8988T (cell line): Measurements from ENCODE around the gene SEZ6.

Source experiments
- DNase-seq: peaks from one replicate; pipeline ENCODE4 v3.0.0; 2011

The SEZ6 gene, protein sequence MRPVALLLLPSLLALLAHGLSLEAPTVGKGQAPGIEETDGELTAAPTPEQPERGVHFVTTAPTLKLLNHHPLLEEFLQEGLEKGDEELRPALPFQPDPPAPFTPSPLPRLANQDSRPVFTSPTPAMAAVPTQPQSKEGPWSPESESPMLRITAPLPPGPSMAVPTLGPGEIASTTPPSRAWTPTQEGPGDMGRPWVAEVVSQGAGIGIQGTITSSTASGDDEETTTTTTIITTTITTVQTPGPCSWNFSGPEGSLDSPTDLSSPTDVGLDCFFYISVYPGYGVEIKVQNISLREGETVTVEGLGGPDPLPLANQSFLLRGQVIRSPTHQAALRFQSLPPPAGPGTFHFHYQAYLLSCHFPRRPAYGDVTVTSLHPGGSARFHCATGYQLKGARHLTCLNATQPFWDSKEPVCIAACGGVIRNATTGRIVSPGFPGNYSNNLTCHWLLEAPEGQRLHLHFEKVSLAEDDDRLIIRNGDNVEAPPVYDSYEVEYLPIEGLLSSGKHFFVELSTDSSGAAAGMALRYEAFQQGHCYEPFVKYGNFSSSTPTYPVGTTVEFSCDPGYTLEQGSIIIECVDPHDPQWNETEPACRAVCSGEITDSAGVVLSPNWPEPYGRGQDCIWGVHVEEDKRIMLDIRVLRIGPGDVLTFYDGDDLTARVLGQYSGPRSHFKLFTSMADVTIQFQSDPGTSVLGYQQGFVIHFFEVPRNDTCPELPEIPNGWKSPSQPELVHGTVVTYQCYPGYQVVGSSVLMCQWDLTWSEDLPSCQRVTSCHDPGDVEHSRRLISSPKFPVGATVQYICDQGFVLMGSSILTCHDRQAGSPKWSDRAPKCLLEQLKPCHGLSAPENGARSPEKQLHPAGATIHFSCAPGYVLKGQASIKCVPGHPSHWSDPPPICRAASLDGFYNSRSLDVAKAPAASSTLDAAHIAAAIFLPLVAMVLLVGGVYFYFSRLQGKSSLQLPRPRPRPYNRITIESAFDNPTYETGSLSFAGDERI

DNA sequence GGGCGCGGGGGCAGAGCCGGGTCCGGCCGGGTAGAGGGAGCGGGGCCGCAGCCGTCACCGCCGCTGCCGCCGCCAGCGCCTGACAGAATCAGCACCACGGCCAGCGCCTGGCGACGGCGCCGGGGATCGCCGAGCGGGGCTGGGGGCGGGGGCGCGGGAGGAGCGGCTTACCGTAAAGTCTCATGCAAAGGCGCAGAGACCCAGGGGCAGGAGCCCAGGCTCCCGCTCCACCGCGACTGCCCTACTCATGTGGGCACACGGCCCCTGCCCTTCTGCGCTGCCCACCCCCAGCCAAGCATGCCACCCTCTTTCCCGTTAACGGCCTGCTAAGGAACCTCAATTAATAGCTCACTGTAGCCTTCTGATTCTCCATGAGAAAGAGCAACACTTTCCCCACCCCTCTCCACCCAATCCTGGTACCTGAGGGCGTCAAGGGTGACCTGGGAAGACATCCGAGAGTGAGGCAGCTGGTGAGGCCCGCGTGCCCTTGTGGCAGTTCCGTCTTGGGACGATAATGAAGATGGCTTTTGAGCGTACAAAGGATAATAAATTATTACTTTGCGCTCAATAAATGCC, at the start of gene SEZ6:
Gene SEZ6 (minus strand): TSS at position 98 of the 576 bp plus-strand sequence. CDS start 164 bp downstream, outside the sequence.
- peak; percentile 97 for DNase-seq

DNA sequence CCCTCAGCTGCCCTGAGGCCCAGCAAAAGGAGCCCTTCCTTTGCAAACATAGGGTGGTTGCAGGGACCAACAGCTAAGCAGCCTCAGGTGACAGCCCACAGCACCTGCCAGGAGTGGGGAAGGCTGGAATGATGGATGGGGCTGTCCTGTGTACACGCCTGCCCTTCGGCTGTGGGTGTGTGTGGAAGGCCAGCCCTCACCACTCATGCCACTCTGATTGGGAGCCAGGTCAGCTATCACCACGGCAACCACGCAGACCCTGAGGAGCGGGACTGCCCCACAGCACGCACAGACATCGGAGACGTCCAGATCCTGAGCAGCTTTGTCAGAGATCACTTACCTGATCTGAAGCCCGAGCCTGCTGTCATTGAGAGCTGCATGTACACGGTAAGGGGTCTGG, 49.0 kb upstream of the SEZ6 start:
- DNase-seq = no peak

DNA sequence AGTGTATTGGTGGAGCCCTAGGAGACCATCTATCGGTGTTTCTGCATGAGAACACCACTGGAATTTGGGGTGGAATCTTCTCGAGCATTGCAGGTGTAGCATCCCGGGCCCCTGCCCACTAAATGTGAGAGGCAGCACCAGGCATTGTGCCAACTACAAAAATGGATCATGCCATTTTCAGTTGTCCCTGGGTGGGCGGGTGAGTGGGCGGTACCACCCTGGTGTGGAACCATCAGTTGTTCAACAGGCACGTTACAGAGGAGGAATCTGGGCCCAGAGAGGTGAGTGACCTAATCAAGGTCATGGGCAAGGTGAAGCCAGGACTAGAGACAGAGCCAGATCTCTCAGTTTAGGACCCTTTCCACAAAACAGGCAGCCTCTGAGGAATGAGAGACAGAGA, 45.9 kb upstream of the SEZ6 start:
- DNase-seq = no peak

DNA sequence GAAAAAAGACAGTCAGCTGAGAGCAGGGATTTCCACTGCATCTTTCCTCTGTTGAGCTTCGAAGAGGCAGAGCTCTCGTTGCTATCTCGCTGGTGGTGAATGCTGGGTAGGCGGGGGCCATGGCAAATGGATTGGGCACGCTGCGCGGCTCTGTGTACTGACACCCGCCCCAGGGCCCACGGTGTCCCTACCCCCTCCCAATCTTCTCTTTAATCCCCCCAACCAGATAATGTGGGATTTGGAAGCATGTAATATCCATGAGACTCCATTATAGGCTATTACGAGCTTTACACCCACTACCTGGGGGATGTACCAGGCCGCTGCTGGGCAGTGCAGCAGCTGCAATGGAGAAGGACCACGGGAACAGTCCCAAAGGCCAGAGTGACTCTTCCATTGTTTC, 45.4 kb upstream of the SEZ6 start:
- no peak for DNase-seq

DNA sequence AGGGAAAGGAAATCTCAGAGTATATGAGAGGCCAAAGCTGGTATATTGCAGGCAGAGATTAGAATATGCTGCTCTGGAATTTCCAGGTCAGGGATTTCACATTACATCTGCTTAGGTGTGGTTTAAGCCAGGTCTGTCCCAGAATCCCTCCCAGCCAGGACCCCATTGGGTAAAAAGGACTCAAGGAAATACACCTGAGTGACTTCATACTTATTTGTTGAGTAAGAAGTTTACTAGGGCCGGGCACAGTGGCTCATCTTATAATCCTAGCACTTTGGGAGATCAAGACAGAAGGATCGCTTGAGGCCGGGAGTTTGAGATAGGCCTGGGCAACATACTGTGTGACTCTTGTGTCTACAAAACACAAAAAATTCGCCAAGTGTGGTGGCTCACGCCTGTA, 44.3 kb upstream of the SEZ6 start:
- DNase-seq = no peak

DNA sequence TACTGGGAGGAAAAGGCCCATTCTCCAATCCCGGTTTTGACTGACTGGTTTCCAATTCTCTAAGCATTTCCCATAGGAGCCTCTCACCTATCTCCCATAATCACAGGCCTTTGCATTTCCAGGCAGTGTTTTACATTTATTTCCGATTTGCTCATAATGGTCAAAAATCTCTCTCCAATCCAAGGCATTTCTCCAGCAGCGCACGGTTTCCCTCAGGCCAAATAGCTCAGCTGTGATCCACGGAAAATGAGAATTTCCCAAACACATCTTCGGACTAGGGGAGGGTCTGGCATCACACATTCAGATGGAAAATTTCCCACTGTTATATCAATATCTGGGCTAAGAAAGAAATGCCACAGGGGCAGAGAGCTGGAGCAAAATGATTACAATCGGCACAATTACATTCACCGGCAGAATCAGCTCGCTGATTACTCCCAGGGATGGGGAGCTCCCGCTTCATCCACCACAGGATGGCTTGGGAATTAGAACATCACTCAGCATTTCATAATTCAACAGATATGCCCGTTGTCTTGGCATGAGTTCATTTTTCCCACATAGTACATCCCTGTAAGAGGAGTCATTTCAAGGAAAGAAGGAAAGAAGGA, 43.8 kb upstream of the SEZ6 start:
- DNase-seq = no peak

DNA sequence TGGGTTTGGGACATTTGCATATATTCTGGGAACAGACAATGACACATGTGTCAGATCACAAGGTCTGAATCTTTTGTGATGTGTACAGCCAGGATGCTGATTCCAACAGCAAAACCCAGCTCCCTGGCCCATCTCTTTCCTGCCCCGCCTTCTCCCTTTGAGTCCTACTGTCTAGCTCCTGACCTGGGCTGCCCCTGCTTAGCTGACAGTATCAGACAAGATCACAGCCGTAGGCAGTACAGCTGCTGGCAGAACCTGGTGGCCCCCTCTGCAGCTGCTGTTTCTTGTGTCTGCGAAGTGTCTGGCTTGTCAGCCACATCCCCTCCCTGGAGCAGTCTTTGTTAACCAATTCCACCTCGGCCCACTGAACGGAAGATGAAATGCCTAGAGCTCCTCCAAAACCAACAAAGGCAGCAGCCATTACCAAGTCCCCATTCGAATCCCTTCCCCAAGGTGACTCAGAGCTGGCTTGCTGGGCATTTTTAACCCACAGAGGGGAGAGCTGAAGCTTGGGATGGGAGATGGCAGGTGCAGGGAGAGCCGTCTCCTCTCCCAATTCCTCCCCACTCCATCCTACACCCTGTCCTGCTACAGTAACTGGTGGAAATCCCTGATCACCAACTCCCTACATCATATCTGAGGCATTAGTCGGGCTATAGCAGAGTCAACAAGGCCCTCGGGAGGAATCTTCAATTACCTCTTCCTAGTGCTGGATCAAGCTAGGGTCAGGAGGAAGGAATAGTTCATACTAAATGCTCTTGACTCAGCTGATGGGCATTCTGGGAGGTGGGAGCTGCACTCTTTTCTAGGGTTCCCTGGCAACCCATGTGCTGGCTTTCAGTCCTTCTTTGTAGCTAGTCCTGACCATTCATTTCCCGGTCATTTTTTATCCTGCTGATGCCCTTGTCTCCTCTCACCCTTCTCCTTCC, 42.9 kb upstream of the SEZ6 start:
- DNase-seq = no peak

DNA sequence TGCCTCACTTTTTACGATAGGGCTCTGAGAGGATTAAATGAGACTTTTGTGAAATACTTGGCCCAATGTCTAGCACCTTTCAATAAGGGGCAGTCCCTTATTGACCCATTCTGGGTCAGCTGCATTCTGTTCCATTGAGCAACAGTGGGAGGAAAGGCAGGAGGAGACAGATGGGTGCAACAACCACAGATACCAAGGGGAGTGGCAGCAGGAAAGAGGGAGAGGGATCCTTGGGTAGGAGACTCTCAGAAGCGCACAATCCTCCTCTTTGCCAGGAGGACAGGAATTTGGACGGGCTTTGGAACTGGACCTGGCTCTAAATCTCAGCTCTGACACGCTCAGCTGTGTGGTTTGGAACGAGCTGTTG, 40.6 kb upstream of the SEZ6 start:
- no peak for DNase-seq

DNA sequence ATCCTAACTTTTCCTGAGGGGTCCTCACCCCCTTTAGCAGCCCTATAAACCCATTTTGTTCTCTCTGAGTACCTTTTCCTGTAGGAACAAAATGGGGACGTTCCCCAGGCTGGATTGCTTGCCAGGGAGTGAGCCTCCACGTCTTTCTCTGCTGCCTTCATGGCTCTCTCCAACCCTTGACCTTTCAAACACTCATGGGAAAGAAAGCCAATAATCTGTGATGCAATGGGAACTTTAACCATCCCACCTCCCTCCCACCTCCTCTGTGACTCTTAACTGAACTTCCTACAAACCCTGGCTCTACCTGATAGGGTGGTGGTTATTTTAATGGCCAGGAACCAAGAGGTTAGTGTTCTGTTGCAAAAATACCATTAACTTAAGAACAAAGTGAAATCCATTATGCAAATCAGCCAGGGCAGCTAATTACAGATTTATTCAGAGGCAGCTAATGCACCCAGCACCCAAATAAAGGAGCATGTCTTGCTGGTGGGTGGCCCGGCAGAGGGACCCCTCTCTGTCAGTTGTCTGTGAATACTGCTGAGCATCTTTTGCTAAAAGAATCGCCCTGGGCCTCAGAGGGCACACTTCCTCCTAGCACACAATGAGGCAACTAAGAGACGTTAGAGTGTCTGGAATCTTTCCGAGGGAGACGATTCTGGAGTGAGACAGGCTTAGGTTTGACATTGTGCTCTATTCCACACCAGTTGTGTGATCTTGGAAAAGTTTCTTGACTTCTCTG, 40.1 kb upstream of the SEZ6 start:
- DNase-seq = no peak

DNA sequence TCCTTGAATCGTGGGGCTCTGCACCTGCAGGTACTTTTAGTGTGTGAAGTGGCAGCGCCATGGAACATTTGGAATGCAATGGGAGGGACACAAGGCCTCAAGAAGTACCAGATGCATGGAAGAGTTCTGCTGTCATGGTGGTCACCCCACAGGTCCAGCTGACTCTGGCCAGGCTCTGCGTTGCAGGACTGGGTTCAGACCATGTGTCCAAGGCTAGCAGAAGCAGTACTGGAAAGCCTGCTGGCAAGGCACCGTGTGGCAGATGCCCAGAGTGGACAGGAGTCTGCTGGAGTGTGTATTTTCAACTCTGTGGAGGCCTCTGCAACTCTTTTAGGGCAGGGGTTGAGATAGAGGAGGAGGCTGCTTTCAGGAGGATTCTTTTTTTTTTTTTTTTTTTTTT, 39.2 kb upstream of the SEZ6 start:
- DNase-seq = no peak

DNA sequence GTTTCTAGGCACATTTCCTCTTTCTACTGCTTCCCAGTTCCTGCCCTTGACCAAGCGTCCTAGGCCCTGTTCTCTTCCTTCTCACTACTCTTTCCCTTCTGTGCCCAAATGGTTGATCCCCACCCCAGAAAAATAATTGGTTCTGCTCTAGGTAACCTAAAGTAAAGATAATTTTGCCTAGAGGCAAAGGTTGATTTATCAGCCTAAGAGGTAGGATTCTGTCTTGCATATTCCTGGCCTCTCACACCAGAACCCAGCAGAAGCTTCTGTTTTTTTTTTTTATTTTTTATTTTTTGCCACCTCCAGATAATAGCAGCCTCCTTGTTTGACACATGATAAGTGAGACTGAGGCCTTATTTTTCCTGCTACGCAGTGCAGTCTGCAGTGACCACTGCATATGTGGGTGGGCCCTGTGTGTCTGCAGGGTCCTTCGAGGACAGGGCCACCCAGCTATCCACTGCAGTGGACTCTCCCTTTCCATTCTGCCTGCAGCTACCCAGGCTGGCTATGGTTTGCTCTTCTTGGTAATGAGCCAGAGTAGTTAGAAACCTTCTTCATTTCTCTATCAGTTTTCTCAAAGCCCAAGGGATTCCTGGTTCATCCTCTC, 37.8 kb upstream of the SEZ6 start:
- DNase-seq = no peak

DNA sequence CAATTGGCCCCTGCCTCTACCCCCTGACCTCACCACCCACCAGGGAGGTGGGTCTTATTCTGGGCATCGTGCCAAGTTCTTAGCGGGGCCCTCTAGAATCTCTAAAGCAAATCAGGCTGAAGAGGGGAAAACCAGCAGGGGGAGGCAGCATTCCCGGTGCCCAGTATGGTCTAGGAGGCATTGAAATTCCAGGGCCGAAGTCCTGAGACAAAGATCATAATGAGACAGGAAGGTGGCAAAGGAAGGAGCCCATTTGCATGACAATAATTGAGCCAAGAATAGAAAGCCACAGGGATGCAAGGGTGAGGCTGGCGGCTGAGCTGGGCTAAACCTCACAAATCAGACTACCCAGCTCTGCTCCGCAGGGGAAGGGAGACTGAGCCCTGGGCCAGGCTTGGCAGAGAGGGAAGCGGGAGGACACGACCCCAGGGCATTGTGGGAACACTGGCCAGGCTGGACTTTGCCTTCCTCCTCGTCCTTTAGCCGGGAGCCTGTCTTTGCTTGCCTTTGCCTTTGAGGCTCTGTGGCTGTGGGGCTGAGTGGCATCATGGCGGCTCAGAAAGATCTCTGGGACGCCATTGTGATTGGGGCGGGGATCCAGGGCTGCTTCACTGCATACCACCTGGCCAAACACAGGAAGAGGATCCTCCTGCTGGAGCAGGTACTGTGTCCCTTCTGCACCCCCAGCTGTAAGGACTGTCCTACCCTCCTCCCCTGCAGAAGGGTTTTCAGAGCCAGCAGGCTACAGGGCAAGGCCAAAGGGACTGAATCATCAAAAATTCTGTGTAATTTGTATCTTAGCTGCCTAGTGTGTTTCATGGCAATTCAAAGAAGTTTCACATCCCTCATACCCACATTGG, 37.1 kb upstream of the SEZ6 start, which contains the start of gene PIPOX:
Gene PIPOX (plus strand): TSS at position 463 of the 860 bp plus-strand sequence. CDS start 85 bp downstream, at position 548.
- DNase-seq = no peak

DNA sequence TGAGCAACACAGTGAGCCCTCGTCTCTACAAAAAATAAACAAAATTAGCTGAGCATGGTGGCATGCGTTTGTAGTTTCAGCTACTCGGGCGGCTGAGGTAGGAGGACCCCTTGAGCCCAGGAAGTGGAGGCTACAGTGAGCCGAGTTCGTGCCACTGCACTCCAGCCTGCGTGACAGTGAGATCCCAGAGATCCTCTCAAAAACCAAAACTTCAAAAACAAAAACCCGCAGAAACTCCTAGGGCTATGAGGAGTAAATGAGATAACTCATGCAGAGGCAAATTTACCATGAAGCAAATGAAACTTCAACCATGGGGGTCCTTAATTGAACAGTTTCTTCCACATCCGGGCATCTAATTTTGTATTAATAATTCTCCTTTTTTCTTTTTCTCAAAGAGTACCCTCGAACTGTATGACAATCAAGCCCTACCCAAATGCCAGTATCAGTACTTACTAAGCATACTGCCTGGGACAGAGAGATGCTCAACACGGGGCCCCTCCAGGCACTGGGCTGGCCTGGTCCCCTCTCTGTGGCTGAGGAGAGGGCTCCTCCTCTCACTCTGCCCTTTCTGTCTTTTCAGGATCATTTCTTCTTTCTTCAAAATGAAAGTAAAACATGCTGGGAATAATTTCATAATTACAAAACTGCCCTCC, 36.3 kb upstream of the SEZ6 start:
- no peak for DNase-seq

DNA sequence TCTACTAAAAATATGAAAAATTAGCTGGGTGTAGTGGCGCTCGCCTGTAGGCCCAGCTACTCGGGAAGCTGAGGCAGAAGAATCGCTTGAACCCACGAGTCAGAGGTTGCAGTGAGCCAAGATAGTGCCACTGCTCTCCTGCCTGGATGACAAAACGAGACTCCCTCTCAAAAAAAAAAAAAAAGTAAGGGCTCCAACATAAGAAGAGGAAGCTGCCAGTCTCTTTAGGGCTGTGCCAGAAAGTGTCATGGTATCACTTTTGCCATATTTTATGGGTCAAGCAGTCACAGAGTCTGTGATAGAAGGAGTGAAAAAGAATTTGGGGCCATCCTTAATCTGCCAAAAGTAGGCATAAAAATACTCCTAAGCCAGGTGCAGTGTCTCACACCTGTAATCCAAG, 35.7 kb upstream of the SEZ6 start:
- no peak for DNase-seq

DNA sequence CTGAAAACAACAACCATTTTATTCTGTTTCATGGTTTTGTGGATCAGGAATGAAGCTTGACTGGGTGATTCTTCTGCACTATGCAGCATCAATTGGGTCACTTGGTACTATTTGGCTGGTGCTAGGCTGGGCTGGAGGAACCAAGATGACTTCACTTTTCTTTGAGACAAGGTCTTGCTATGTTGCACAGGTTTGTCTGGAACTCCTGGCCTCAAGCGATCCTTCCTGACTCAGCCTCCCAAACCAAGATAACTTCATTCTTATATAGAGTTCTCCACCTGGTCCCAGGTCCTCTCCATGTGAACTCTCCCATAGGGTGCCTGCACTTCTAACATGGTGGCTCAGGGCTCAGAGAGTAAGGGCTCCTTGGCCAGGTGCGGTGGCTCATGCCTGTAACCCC, 35.3 kb upstream of the SEZ6 start:
- DNase-seq = no peak

DNA sequence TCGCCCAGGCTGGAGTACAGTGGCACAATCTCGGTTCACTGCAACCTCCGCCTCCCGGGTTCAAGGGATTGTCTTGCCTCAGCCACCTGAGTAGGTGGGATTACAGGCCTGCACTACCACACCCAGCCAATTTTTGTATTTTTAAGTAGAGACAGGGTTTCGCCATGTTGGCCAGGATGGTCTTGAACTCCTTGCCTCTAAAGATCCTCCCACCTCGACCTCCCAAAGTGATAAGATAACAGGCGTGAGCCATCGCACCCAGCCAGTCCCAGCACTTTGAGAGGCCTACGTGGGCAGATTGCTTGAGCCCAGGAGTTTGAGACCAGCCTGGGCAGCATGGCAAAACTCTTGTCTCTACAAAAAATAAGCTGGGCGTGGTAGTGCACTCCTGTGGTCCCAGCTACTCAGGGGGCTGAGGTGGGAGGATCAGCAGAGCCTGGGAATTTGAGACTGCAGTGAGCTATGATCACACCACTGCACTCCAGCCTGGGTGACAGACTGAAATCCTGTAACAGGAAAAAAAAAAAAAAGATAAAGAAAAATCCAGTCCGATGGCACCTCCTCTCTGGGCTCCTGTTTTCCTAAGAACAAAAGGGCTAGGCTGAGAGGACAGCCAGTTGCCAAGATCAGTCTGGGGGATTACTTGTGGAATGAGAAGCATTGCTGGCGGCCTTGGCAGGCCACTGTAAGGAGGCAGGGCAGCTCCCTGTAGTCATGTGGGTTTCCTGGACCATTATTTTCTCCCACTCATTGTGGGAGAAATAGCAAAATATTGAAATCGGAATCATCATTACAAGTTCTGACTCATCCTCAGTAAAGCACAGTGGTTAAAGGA, 34.1 kb upstream of the SEZ6 start:
- no peak for DNase-seq

DNA sequence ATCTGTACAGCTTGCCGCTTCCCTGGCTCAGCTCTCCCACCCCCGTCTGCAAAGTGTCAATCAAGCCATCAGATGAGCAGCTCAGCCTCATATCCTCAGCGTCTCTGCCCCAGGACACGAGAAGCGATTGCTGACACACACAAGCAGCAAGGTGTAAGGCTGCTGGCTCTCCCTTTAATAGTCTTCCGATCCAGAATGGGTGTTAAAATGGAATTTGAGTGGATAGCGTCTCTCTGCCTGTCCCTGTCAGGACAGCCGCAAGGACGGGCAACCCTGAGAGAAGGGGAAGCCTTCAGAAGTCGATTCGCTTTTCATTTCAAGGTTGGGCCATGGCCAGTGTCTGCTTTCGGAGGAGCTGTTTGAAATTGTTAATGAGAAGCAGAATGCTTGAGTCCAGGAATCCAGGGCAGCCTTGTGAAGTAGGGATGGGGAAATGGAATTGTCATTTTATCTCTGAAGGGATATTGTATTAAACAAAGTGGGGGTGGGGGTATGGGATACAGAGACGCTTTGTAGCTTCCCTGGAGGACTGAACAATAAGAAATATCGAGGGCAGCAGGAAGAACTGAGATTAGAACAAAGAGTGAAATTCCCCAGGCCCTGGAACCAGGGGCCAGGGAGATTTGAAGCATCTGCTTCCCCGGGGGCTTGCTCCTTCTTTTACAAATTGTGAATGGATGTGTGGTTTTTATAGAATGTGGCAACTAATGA, 32.4 kb upstream of the SEZ6 start:
- no peak for DNase-seq

DNA sequence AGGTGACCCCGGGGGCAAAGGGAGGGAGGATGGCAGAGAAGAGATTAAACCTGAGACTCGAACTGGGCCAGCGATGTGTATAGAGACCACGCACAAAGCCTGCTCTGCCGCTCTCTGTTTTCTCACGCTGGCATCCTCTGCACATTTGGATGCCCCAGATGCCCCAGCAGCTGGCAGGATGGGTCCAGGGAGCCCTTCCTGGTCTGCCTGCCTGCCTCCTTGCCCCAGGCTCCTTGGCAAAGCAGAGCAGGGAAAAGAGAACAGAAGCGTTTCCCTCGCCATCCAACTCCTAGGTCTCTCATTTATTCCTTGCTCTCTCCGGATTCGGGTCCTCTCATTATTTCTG, 31.9 kb upstream of the SEZ6 start:
- DNase-seq = no peak
